Choroid plexus epithelial cell (primary cell): ENCODE results near the gene N4BP2L2.

Source experiments
- DNase-seq: peaks from one replicate; pipeline ENCODE4 v3.0.0-alpha.2; 2010; ENCODE audit warnings: low read depth
- H3K4me3 ChIP-seq: 2 replicates; pipeline ENCODE4 v1.5.1; 2011; ENCODE audit warnings: low read depth, mild to moderate bottlenecking, control low read depth, low read length, moderate library complexity
- CTCF ChIP-seq: conservative IDR thresholded peaks from 2 replicates; pipeline ENCODE4 v1.5.1; 2011; ENCODE audit warnings: low read depth, mild to moderate bottlenecking, control low read depth, inconsistent platforms, low read length, moderate library complexity

Gene N4BP2L2

GRCh38 chr13:32538621-32539246 is at the start of gene N4BP2L2:
Gene N4BP2L2 (minus strand): TSS chr13:32538795. CDS start chr13:32537027, 1,768 bp downstream.
- H3K4me3 ChIP-seq: peak within 1 kb of the TSS; percentile 92
- DNase-seq: peak; percentile 99
- TF ChIP-seq CTCF: peak; percentile 61

GRCh38 chr13:32587811-32588170 is 49.2 kb upstream of the N4BP2L2 start:
- peak overlapping the region; percentile 70 for H3K4me3 ChIP-seq
- TF ChIP-seq CTCF: no peak
- no peak for DNase-seq

GRCh38 chr13:32587011-32587810 is 48.6 kb upstream of the N4BP2L2 start:
- peak; percentile 18 for TF ChIP-seq CTCF
- H3K4me3 ChIP-seq: peak overlapping the region; percentile 70
- DNase-seq: peak; percentile 76

- peak; percentile 96 for DNase-seq
- peak within 1 kb of the TSS; percentile 70 for H3K4me3 ChIP-seq
- TF ChIP-seq CTCF: peak; percentile 54
Measured at GRCh38 chr13:32586080-32586900, 47.7 kb upstream of the N4BP2L2 start, which contains the start of gene PDS5B. Gene PDS5B (plus strand): TSS chr13:32586452. CDS start chr13:32648773, 62,321 bp downstream.

- no peak for TF ChIP-seq CTCF
- DNase-seq: no peak
- peak overlapping the region; percentile 54 for H3K4me3 ChIP-seq
Measured at GRCh38 chr13:32585550-32586079, 47.0 kb upstream of the N4BP2L2 start.

GRCh38 chr13:32582991-32583390 is 44.4 kb upstream of the N4BP2L2 start:
- no peak overlapping the region for H3K4me3 ChIP-seq
- TF ChIP-seq CTCF: no peak
- no peak for DNase-seq
